HG03039 (cell line): Measurements from ENCODE around the gene MKNK1.
"Not testable (repeated sequence)": the region's sequence is repeated elsewhere in the genome, so short reads cannot be mapped to it uniquely, and the experiment has no call there.

Source experiments
- ATAC-seq: cut with Tn5 transposase; IDR thresholded peaks from one replicate; pipeline ENCODE4 v1.9.1; 2021; ENCODE audit warnings: mild to moderate bottlenecking, moderate library complexity; ENCODE audit not compliant: unreplicated experiment

MKNK1 gene

DNA sequence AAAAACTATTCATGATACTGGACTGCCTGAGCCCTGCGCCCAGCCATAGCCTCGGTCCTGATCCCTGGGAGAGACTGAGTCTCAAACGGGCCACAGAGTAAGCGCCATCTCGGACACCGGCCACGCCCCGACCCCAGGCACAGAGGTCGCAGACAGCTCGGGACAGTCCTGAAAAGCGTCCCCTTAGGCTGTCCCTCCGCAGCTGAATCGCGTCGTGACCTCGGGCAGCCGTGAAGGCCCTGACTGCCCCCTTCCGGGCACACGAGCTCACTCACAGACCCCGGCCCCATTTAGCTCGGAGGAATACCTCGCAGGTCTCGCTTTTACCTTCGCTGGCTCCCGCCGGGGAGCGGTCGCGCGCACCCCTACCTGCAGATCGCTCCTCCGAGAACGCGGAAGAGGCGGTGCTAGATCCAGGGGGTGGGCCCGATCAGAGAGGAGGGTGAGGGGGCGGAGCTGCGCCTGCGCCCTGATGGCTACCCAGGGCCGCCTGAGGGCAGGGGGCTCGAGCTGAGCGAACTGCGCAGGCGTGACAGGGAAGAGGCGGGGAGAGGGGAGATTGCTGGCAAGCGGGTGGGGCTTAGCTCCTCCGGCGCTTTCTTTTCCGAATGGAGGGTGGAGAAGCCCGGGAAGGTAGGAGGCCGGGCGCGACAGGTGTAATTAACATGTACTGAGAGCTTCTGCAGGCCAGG, at the start of gene MKNK1:
Gene MKNK1, minus strand, starts transcription at position 411 of the 692 bp plus-strand sequence. CDS start 20,941 bp downstream, outside the sequence.
- ATAC-seq: peak; percentile 94

DNA sequence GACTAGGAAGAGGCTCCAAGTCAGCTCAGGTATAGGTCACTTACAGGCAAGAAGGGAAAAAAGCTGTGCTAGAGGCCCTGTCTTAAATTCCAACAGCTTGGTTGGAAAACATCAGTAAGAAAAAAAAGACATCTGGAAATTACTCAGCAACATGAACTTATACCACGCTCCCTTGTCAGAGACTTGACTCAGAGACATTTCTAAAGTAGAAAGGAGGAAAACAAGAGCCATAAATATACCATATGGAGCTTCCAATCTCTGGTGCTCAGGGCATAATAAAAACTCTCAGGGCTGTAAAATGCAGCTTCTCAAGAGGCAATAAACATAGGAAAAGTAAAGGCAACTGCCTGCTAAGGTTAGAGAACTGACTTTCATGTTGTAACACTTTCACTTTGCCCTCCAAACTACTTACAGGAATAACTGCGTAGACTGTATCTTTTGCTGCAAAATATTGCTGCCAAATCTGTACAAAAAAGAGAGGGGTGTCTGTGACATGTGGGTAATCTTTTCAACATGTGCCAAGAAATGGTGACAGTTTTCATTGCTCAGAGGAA, 49.4 kb upstream of the MKNK1 start:
- no peak for ATAC-seq

- no peak for ATAC-seq
Measured at GRCh38 chr1:46652321-46653100, 48.4 kb upstream of the MKNK1 start.

DNA sequence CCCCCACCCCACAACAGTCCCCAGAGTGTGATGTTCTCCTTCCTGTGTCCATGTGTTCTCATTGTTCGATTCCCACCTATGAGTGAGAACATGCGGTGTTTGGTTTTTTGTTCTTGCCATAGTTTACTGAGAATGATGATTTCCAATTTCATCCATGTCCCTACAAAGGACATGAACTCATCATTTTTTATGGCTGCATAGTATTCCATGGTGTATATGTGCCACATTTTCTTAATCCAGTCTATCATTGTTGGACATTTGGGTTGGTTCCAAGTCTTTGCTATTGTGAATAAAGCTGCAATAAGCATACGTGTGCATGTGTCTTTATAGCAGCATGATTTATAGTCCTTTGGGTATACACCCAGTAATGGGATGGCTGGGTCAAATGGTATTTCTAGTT, 47.1 kb upstream of the MKNK1 start:
- ATAC-seq: not testable (repeated sequence)

GRCh38 chr1:46650491-46650890, 46.4 kb upstream of the MKNK1 start:
- no peak for ATAC-seq

DNA sequence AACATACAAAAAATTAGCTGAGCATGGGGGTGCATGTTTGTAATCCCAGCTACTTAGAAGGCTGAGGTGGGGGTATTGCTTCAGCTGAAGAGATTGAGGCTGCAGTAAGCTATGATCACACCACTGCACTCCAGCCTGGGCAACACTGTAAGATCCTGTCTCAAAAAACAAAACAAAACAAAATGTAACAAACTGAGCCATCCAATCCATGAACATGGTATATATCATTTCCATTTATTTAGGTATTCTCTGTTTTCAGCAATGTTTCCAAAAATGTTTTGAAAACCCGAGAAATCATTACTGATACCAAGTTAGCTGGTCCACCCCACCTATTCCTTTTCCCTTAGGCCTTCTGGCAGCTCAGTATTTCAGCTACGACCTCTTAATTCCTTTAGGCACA, 45.7 kb upstream of the MKNK1 start:
- no peak for ATAC-seq

- no peak for ATAC-seq
Measured at GRCh38 chr1:46647611-46648010, 43.5 kb upstream of the MKNK1 start.

- ATAC-seq: no peak
Measured at GRCh38 chr1:46646844-46647243, 42.8 kb upstream of the MKNK1 start.

DNA sequence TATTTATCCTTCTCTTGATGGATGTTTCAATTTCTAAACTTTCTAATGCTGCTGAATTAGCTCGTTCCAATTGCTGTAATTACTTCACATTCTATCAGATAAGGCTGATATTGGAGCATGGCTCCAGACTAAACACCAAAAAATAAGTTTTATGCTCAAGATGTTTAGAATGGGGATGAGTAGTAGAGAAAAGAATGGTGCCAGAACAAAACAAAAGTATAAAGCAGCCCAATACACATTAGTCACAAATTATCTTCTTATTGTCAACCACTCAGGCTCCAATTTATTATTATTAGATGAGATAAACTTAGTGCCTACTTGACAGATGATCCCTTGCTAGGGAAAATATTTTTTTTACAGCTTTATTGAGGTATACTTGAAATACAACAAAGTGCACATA, 42.3 kb upstream of the MKNK1 start:
- no peak for ATAC-seq

GRCh38 chr1:46645815-46646214, 41.7 kb upstream of the MKNK1 start:
- no peak for ATAC-seq

DNA sequence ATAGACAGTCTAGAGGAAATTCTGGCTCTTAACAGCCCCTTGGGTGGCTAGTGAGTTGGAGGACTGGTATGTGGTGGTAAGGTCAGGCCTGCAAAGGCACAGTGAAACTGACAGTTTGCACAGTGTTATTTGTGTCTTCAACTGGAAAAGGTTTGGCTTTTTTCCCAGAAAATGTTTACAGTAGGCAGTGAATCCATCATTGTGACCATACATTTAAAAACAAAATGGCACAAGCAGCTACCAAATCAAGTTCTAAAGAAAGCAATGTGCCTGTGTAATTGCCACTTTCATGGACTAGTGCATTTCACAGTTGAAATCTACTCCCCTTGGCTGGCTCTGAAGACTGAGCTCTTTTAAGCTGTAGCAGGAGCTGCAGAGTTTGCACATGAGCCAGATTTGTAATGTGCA, 39.3 kb upstream of the MKNK1 start:
- ATAC-seq: no peak

- no peak for ATAC-seq
Measured at GRCh38 chr1:46642115-46642680, 38.1 kb upstream of the MKNK1 start.

- ATAC-seq: no peak
Measured at GRCh38 chr1:46639547-46639946, 35.5 kb upstream of the MKNK1 start.

DNA sequence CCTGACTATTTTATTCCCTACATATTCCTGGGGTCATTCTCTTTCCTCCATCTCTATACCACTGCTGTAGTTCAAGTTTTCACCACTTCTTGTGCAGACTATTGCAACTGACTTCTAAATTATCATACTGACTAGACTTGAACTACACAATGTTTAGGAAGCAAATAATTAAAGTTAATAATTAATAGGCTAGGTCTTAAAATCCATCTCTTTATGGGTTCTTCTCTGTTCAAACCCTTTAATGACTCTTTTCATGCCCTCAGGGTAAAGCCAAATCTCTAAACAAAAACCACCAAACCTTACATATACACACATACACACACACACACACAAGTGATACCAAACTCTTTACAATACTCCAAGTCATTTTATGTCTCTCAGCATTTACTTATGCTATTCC, 34.9 kb upstream of the MKNK1 start:
- ATAC-seq: no peak

GRCh38 chr1:46637444-46638083, 33.5 kb upstream of the MKNK1 start:
- no peak for ATAC-seq

DNA sequence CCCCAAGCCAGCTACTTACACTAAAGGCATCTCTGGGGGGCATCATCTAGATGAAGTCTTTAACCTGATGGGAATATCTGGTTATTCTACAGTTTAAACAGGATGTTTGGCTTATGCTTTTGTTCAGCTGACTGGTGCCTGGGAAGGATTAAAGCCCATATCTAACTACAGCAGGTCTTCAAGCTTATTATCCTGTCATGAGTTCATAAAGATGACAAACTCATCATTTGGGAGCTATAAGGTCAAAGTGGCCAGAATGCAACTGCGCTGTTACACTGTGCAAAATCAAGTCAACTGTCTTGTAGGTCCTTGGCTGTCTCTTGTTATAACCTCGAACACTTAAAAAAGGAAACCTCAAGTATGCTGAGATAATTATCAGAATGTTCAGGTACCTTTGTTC, 31.1 kb upstream of the MKNK1 start:
- ATAC-seq: no peak

DNA sequence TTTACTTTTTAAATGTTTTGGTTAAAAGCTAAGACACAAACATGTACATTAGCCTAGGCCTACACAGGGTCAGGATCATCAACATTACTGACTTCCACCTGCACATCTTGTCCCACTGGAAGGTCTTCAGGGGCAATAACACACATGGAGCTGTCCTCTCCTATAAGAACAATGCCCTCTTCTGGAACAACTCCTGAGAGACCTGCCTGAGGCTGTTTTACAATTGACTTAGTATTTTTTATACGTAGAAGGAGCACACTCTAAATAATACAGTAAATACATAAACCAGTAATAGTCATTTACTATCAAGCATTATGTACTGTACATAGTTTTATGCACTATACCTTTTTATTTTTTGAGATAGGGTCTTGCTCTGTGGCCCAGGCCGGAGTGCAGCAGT, 26.7 kb upstream of the MKNK1 start:
- no peak for ATAC-seq

DNA sequence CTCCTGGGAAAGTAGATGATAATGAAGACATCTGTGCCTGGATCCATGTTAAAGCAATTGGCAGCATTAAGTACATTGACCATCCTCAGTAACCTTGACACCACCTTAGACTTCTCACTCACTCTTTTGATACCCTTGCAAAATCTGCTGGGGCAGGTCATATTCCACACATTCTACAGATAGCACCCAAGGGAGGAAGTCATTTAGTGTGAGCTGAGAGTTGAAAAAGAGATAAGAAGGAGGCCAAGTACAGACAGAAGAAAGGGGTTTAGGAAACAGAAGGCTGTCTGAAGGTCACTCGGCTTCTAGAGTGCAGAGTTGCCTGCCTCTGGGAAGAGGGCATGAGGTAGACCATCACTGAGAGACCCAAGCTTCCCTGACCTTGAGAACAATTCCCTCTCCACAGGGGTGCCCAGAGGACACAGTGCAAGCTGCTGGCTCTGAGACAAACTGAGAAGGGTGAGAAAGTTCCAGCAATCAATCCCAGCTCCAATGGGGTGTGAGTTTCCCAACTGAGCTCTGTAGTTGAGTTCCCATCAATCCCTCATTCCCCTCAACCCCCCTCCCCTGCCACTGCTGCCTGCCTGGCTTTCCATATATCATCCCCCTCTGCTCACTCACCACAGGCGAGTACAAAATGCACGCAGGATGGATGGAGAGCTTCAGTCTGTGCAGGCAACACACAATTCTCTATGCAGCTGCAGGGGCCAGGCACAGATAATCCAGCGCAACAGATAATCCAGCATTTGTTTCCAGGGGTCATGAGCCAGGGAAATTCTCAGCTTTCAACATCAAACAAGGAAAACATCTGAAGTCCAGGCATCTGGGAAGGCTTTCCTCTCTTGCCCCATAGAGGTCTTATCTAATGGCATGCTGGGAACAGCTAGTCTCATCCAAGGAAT, 19.9 kb upstream of the MKNK1 start:
- ATAC-seq: no peak

- no peak for ATAC-seq
Measured at GRCh38 chr1:46622344-46622743, 18.3 kb upstream of the MKNK1 start.

- no peak for ATAC-seq
Measured at GRCh38 chr1:46621930-46622329, 17.9 kb upstream of the MKNK1 start.
